Parathyroid adenoma (tissue), 2 donors: ENCODE data around the gene MR1.

ENCODE experiments used
- H2AFZ ChIP-seq: fragments of 300-600 bp; sonication (generic); one replicate; pipeline ENCODE4 v1.7.0; 2017; ENCODE audit warnings: antibody characterized with exemption, mild to moderate bottlenecking
- H3K27ac ChIP-seq: fragments of 300-600 bp; sonication (generic); one replicate; pipeline ENCODE4 v1.7.0; 2017
- H3K27me3 ChIP-seq: fragments of 300-600 bp; sonication (generic); one replicate; pipeline ENCODE4 v1.7.0; 2017; ENCODE audit warnings: low read length; ENCODE audit not compliant: control insufficient read depth, insufficient read depth
- H3K36me3 ChIP-seq: fragments of 300-600 bp; sonication (generic); one replicate; pipeline ENCODE4 v1.7.0; 2017; ENCODE audit warnings: low read length; ENCODE audit not compliant: control insufficient read depth, insufficient read depth
- H3K4me1 ChIP-seq: fragments of 300-600 bp; sonication (generic); one replicate; pipeline ENCODE4 v1.7.0; 2017; ENCODE audit warnings: control low read depth
- H3K4me2 ChIP-seq: fragments of 300-600 bp; sonication (generic); one replicate; pipeline ENCODE4 v1.7.0; 2017; ENCODE audit warnings: low read length
- H3K4me3 ChIP-seq: fragments of 300-600 bp; sonication (generic); one replicate; pipeline ENCODE4 v1.7.0; 2017; ENCODE audit warnings: low read depth, low read length
- H3K79me2 ChIP-seq: fragments of 300-600 bp; sonication (generic); one replicate; pipeline ENCODE4 v1.7.0; 2017; ENCODE audit warnings: control low read depth
- H3K9ac ChIP-seq: fragments of 300-600 bp; sonication (generic); one replicate; pipeline ENCODE4 v1.7.0; 2017; ENCODE audit warnings: mild to moderate bottlenecking
- H3K9me3 ChIP-seq: fragments of 300-600 bp; sonication (generic); one replicate; pipeline ENCODE4 v1.7.0; 2017; ENCODE audit warnings: low read length; ENCODE audit not compliant: control insufficient read depth
- CTCF ChIP-seq: fragments of 300-600 bp; sonication (generic); IDR thresholded peaks from one replicate; pipeline ENCODE4 v1.7.0; 2017; ENCODE audit warnings: antibody characterized with exemption, mild to moderate bottlenecking
- donor health status: primary hyperparathyroidism.

Gene MR1

GRCh38 chr1:181100015-181100905 lies 66.5 kb downstream of the MR1 start:
- no peak overlapping the region for H3K4me3 ChIP-seq
- no peak overlapping the region for H3K4me2 ChIP-seq
- H3K9ac ChIP-seq = no peak overlapping the region
- no peaks in the 10 kb centered on the region for H3K36me3 ChIP-seq
- H3K4me1 ChIP-seq = peaks cover 14% of the 10 kb centered on the region
- H3K27me3 ChIP-seq = no peaks in the 10 kb centered on the region
- no peak overlapping the region for H2AFZ ChIP-seq
- no peak for TF ChIP-seq CTCF
- H3K9me3 ChIP-seq = no peaks in the 10 kb centered on the region
- H3K79me2 ChIP-seq = no peaks in the 10 kb centered on the region
- no peak overlapping the region for H3K27ac ChIP-seq

GRCh38 chr1:181100934-181101333 lies 67.2 kb downstream of the MR1 start:
- Histone ChIP-seq H3K27me3 (no peaks in the 10 kb centered on the region), H3K79me2 (no peaks in the 10 kb centered on the region), H2AFZ (no peak overlapping the region), H3K4me2 (no peak overlapping the region), H3K36me3 (no peaks in the 10 kb centered on the region), H3K9ac (no peak overlapping the region), H3K27ac (no peak overlapping the region), H3K9me3 (no peaks in the 10 kb centered on the region), H3K4me1 (peaks cover 14% of the 10 kb centered on the region), H3K4me3 (no peak overlapping the region)
- no peak for TF ChIP-seq CTCF

- H3K27ac ChIP-seq = no peak overlapping the region
- H3K79me2 ChIP-seq = no peaks in the 10 kb centered on the region
- no peaks in the 10 kb centered on the region for H3K27me3 ChIP-seq
- H3K9me3 ChIP-seq = no peaks in the 10 kb centered on the region
- H3K4me2 ChIP-seq = no peak overlapping the region
- peaks cover 14% of the 10 kb centered on the region for H3K4me1 ChIP-seq
- TF ChIP-seq CTCF = no peak
- no peaks in the 10 kb centered on the region for H3K36me3 ChIP-seq
- no peak overlapping the region for H2AFZ ChIP-seq
- no peak overlapping the region for H3K4me3 ChIP-seq
- H3K9ac ChIP-seq = no peak overlapping the region
Observed at GRCh38 chr1:181101581-181102226, 67.9 kb downstream of the MR1 start.

- no peaks in the 10 kb centered on the region for H3K79me2 ChIP-seq
- H2AFZ ChIP-seq = no peak overlapping the region
- H3K4me2 ChIP-seq = no peak overlapping the region
- H3K27ac ChIP-seq = no peak overlapping the region
- H3K27me3 ChIP-seq = no peaks in the 10 kb centered on the region
- no peaks in the 10 kb centered on the region for H3K9me3 ChIP-seq
- H3K4me1 ChIP-seq = peaks cover 14% of the 10 kb centered on the region
- H3K36me3 ChIP-seq = no peaks in the 10 kb centered on the region
- no peak overlapping the region for H3K4me3 ChIP-seq
- H3K9ac ChIP-seq = no peak overlapping the region
- TF ChIP-seq CTCF = no peak
Observed at GRCh38 chr1:181102841-181103240, 69.1 kb downstream of the MR1 start.
